Measurements from ENCODE around the gene MYO7A. TPM values are rescaled to one million over a fixed set of nuclear protein-coding genes. Genes with fewer than 3 reads are reported as not detected.

MYO7A gene
- total RNA-seq, 2 donors from 2014 or later: 15.2 to 22.7 TPM

DNA sequence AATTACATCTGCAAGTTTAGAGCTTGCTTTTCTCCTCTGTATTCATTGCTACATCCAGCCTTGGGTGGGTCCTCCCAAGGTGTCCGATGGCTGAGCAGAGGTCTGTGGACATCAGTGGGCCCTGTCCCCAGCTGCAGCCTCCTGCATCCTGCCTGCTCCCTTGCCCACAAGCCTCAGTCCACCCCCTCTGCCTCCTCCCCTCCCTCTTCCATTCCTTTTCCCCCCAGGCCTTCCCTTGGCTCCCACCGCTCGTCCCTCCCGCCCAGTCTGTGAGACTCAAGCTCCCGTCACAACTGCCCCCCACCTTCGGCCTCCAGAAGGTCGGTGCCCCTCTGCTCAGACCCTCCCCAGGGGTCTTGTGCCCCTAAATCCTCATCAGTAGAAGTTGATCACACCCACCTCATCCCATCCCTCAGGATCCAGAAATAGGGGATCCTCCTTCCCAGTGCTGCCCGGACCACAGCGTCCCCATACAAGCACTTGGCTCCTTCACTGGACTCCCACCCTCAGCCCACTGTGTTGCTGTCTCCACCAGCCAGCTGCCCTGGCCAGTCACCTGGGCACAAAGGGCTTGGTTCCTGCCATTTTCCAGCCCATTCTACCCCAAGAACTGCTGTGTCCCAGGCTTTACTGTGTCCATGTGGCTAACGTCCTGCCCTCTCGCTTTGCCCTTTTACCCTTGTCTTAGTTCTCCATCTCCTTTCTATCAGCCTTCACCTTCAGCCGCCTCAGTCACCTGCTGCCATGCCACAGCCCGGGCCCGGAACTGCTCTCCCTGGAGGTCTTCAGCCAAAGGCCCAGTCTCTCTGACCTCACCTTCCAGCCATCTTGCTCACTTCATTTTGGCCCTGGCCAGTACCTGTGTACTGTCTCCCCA lies 27.6 kb upstream of the MYO7A start:
- H3K36me3 ChIP-seq: no peaks in the 10 kb centered on the region
- no peak overlapping the region for H3K27ac ChIP-seq
- no peaks in the 10 kb centered on the region for H3K9me3 ChIP-seq
- no peak for DNase-seq (ENCODE audit: low spot score)
- ATAC-seq (ENCODE audit: insufficient number of reproducible peaks, low FRiP score, low read depth): no peak
- H3K4me1 ChIP-seq (ENCODE audit: control insufficient read depth in 1 of 2, low read depth in 2 of 2): no peaks in the 10 kb centered on the region
- H3K27me3 ChIP-seq (replicated peaks; ENCODE audit: insufficient read depth): no peaks in the 10 kb centered on the region
- H3K4me3 ChIP-seq: no peak overlapping the region
- TF ChIP-seq, protein P1, sequence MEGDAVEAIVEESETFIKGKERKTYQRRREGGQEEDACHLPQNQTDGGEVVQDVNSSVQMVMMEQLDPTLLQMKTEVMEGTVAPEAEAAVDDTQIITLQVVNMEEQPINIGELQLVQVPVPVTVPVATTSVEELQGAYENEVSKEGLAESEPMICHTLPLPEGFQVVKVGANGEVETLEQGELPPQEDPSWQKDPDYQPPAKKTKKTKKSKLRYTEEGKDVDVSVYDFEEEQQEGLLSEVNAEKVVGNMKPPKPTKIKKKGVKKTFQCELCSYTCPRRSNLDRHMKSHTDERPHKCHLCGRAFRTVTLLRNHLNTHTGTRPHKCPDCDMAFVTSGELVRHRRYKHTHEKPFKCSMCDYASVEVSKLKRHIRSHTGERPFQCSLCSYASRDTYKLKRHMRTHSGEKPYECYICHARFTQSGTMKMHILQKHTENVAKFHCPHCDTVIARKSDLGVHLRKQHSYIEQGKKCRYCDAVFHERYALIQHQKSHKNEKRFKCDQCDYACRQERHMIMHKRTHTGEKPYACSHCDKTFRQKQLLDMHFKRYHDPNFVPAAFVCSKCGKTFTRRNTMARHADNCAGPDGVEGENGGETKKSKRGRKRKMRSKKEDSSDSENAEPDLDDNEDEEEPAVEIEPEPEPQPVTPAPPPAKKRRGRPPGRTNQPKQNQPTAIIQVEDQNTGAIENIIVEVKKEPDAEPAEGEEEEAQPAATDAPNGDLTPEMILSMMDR (IDR thresholded peaks at IDR 0.05): no peak

GRCh38 chr11:77101043-77101537 lies 27.0 kb upstream of the MYO7A start:
- H3K9me3 ChIP-seq: no peaks in the 10 kb centered on the region
- H3K27ac ChIP-seq: no peak overlapping the region
- no peaks in the 10 kb centered on the region for H3K36me3 ChIP-seq
- no peaks in the 10 kb centered on the region for H3K27me3 ChIP-seq (replicated peaks; ENCODE audit: insufficient read depth)
- no peaks in the 10 kb centered on the region for H3K4me1 ChIP-seq (ENCODE audit: control insufficient read depth in 1 of 2, low read depth in 2 of 2)
- no peak overlapping the region for H3K4me3 ChIP-seq
- TF ChIP-seq, protein P1 (IDR thresholded peaks at IDR 0.05): no peak
- no peak for DNase-seq (ENCODE audit: low spot score)
- no peak for ATAC-seq (ENCODE audit: insufficient number of reproducible peaks, low FRiP score, low read depth)

DNA sequence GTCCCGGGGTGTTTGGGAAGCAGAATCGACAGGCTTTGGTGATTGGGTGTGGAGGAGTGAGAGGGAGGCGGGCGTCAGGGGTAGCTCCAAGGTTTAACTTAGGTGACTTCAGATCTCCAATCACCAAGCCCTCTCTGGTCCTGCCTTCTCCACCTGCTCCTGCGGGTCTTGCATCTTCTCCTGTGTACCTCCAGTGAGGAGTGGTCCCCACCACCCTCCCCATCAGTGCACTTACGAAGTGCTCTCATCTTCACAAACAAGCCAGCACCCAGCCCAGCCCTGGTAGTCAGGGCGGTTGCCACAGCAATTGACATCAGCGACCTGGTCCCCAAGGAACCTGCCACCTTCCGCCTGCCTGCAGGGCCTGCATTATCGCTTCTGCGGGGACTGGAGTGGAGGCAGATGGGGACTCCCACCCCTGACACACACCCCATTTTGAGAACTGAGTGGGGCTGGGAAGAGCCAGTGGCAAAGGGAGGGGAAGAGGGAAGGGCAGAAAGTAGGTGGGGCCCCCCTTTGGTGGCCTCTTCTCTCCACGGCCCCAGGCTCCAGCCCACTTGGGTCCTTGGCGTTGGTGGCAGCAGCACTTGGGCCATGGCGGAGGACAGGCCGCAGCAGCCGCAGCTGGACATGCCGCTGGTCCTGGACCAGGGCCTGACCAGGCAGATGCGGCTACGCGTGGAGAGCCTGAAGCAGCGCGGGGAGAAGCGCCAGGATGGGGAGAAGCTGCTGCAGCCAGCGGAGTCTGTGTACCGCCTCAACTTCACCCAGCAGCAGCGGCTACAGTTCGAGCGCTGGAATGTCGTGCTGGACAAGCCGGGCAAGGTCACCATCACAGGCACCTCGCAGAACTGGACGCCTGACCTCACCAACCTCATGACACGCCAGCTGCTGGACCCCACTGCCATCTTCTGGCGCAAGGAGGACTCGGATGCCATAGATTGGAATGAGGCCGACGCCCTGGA lies 25.5 kb upstream of the MYO7A start, which contains the start of gene OMP:
Gene OMP, plus strand, starts transcription at position 595 of the 965 bp plus-strand sequence. Its CDS starts 0 bp downstream, at position 595.
- Histone ChIP-seq H3K4me1 (ENCODE audit: control insufficient read depth in 1 of 2, low read depth in 2 of 2) (peaks cover 2 to 10% of the 10 kb centered on the region in 2 donors), H3K27ac (no peak within 1 kb of the TSS), H3K9me3 (no peaks in the 10 kb centered on the region), H3K27me3 (replicated peaks; ENCODE audit: insufficient read depth) (no peaks in the 10 kb centered on the region), H3K4me3 (no peak within 1 kb of the TSS), H3K36me3 (no peaks in the 10 kb centered on the region)
- no peak for ATAC-seq (ENCODE audit: insufficient number of reproducible peaks, low FRiP score, low read depth)
- TF ChIP-seq, protein P1 (IDR thresholded peaks at IDR 0.05): no peak
- no peak for DNase-seq (ENCODE audit: low spot score)

DNA sequence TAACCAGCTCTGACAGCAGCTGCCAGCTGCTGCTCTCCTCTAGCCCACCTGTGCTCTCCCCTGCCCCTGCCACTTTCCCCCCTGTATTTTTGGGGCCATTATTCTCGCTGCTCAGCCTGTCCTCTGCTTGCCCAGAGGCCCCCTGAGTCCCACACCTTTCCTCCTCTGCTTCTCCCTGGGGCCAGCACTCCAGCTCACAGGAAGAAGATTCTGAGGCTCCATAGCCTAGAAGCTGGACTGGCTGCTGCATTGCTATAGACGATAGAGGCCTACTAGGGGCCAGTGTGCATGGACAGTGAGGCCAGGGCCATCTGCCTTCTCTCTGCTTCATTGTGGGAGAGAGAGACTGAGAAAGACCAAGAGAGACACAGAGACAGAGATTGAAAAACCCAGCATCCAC lies 24.7 kb upstream of the MYO7A start:
- Histone ChIP-seq H3K27me3 (replicated peaks; ENCODE audit: insufficient read depth) (no peaks in the 10 kb centered on the region), H3K4me3 (no peak overlapping the region), H3K36me3 (no peaks in the 10 kb centered on the region), H3K27ac (no peak overlapping the region), H3K4me1 (ENCODE audit: control insufficient read depth in 1 of 2, low read depth in 2 of 2) (peaks cover 3 to 14% of the 10 kb centered on the region in 2 donors), H3K9me3 (no peaks in the 10 kb centered on the region)
- ATAC-seq (ENCODE audit: insufficient number of reproducible peaks, low FRiP score, low read depth): no peak
- DNase-seq (ENCODE audit: low spot score): no peak
- TF ChIP-seq, protein P1 (IDR thresholded peaks at IDR 0.05): no peak

Measured in thoracic aorta (tissue), 2 donors.